Measurements from ENCODE around the gene MAMDC2.
"Not testable (repeated sequence)": the region's sequence is repeated elsewhere in the genome, so short reads cannot be mapped to it uniquely, and the experiment has no call there.

MAMDC2 gene

DNA sequence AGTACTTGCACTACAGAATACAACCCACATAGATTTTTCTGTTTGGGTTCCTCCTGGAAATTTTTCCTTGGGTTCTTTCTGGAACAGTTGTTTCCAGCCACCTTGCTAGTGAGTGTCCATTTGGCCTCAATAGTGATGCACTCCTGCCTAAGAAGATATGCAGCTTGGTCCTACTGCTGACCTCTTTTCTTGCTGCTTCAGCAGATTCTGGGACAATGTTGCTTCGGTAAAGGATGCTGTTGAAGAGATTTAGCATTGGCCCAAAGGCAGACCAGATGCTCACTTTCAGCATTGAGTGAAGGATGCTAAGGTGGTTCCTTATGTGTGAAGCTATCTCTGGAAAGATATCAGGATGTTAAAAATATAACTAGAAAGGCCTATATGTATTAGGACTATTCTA, 128.9 kb downstream of the MAMDC2 start:
- no peak for DNase-seq (ENCODE audit: low read depth in 2 of 3, low spot score in 1 of 3)

- no peak for DNase-seq (ENCODE audit: low read depth in 2 of 3, low spot score in 1 of 3)
Observed at GRCh38 chr9:70177121-70177520, 133.5 kb downstream of the MAMDC2 start.

DNA sequence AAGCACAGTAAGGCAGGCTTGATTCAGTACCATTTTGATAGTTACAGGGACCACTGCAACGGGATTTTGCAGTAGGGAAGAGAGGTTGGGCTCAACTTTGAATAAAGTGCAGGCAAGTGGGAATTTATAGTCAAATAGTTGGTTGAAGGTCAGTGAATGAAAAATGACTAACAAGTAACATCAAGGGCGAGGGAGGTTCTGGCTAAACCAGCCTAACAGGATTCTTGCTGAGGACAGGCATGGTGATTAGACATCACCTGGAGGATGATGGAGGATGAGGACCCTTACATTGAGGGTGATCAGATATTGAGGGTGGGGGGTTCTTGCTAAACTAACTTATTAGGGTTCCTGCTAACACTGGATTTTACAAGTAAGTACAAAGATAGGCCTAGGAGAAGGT, 149.1 kb downstream of the MAMDC2 start:
- DNase-seq (ENCODE audit: low read depth in 2 of 3, low spot score in 1 of 3), result no peak

GRCh38 chr9:70195456-70195855, 151.8 kb downstream of the MAMDC2 start:
- no peak for DNase-seq (ENCODE audit: low read depth in 2 of 3, low spot score in 1 of 3)

GRCh38 chr9:70197216-70198044, 153.8 kb downstream of the MAMDC2 start:
- DNase-seq (ENCODE audit: low read depth in 2 of 3, low spot score in 1 of 3), result no peak

DNA sequence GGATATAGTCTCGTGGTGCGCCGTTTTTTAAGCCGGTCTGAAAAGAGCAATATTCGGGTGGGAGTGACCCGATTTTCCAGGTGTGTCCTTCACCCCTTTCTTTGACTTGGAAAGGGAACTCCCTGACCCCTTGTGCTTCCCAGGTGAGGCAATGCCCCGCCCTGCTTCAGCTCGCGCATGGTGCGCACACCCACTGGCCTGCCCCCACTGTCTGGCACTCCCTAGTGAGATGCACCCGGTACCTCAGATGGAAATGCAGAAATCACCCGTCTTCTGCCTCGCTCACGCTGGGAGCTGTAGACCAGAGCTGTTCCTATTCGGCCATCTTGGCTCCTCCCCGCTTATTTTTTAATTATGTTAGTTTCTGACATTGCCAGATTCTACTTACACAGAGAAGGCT, 161.1 kb downstream of the MAMDC2 start:
- not testable (repeated sequence) for DNase-seq (ENCODE audit: low read depth in 2 of 3, low spot score in 1 of 3)

DNA sequence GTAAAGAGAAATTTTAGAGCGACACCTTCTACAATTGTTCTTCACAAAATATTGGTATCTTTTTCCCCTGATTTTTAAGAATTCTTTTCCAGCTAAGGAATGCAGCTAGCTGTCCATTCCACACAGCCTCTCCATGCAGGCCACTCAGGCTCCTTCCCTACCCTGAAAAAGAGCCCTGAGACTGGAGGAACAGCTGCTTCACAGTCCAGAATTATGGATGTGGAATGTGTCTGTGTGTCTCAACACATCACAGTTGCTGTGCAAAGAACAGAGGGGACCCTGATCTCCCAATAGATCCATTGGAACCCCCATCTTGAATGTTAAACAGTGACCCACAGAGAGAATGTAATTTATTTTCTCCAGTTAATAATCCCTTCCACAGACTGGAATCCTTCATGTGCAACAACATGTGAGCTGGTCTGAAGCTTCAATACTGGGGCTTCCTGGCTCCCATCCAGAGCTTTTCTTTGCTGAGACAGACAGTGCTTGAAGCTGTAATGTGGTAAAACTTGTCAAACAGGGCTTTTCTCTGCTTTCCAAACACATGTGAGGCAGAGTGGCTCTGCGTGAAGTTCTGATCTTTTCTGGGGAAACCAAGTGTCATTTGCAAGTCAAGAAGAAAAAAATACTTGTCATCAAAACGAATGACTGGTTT, 161.8 kb downstream of the MAMDC2 start:
- no peak for DNase-seq (ENCODE audit: low read depth in 2 of 3, low spot score in 1 of 3)

GRCh38 chr9:70217029-70217428, 173.4 kb downstream of the MAMDC2 start:
- DNase-seq (ENCODE audit: low read depth in 2 of 3, low spot score in 1 of 3), result no peak

- no peak for DNase-seq (ENCODE audit: low read depth in 2 of 3, low spot score in 1 of 3)
Observed at GRCh38 chr9:70218767-70219166, 175.1 kb downstream of the MAMDC2 start.

- no peak for DNase-seq (ENCODE audit: low read depth in 2 of 3, low spot score in 1 of 3)
Observed at GRCh38 chr9:70220216-70220615, 176.6 kb downstream of the MAMDC2 start.

DNA sequence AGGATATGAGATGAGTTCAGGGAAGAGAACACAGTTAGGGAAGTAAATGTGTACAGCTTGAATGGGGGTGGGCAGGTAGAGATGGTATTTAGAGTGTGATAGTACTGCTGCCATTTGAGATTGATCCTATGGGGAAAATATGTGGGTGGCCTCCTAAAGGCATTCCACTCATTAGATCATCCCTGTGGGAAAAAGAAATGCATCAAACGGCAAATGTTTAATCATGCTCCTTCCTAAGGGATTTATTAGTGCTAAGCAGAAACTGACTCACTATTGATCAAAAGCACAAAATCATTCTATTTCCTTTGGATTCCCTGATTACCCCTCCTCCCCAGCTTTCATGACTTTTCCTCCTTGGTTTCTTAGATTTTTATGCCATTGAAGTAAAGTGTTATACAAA, 178.7 kb downstream of the MAMDC2 start:
- DNase-seq (ENCODE audit: low read depth in 2 of 3, low spot score in 1 of 3), result no peak

GRCh38 chr9:70228118-70228517, 184.5 kb downstream of the MAMDC2 start:
- no peak for DNase-seq (ENCODE audit: low read depth in 2 of 3, low spot score in 1 of 3)

DNA sequence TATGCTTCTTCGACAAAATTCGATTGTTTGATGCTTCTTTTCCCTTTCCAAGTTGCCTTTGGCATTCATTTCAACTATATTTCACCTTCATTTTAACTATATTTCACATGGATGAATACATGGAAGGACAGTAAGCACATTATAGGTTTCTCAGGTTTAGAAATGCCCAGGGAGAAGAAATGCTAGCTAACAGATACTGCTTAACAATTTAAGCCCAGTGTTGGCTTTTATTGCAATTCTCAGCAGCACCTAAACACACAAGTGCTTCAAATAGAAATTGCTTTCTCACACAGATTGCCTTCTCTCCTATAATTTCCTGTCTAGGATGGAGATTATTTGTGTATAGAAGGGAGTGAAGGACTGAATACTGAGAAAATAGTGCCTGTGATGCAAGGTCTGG, 185.0 kb downstream of the MAMDC2 start:
- DNase-seq (ENCODE audit: low read depth in 2 of 3, low spot score in 1 of 3), result no peak

DNA sequence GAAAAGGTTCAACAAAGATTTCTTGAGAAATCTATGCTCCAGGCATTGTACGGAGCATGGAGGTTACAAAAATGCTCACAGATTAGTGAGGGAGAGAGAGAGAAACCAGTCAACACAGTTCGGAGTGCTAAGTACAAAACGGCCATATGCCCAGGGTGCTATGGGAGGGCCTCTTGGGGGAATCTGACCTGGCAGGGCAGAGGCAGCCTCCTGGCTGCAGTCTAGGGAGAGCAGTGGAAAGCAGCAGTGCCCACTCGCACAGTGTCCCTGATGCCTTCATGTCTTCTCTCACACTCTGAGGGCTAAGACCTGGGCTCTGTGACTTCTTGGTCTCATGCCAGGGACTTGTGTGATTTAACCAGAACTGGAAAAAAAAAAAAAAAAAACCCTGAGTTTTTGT, 185.4 kb downstream of the MAMDC2 start:
- DNase-seq (ENCODE audit: low read depth in 2 of 3, low spot score in 1 of 3), result no peak

DNA sequence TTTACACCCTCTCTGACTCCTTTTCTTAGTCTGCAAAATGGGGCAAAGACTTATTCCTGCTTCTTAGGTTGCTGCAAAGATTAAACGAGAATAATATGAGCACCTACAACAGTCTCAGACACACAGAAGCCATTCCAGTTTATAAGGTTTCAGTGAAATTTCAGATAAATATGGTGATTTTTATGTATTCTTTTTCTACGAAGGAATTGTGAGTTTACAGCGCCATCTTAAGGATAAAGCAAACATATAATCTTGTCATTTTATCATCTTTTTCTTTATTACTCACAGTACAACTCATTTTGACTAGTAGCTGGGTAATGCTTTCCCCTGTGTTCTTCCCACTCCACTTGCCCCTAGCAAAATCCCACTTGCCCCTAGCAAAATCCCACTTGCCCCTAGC, 185.9 kb downstream of the MAMDC2 start:
- no peak for DNase-seq (ENCODE audit: low read depth in 2 of 3, low spot score in 1 of 3)

- DNase-seq (ENCODE audit: low read depth in 2 of 3, low spot score in 1 of 3), result no peak
Observed at GRCh38 chr9:70232476-70232875, 188.8 kb downstream of the MAMDC2 start.

DNA sequence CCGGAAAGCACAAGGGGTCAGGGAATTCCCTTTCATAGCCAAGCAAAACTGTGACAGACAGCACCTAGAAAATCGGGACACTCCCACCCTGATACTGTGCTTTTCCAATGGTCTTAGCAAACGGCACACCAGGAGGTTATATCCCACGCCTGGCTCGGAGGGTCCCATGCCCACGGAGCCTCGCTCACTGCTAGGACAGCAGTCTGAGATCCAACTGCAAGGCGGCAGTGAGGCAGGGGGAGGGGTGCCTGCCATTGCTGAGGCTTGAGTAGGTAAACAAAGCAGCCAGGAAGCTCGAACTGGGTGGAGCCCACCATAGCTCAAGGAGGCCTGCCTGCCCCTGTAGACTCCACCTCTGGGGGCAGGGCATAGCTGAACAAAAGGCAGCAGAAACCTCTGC, 190.6 kb downstream of the MAMDC2 start:
- not testable (repeated sequence) for DNase-seq (ENCODE audit: low read depth in 2 of 3, low spot score in 1 of 3)

DNA sequence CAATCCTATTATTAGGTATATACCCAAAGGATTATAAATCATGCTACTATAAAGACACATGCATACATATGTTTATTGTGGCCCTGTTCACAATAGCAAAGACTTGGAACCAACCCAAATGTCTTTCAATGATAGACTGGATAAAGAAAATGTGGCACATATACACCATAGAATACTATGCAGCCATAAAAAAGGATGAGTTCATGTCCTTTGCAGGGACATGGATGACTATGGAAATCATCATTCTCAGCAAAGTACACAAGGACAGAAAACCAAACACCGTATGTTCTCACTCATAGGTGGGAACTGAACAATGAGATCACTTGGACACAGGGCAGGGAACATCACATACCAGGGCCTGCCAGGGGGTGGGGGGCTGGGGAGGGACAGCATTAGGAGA, 202.3 kb downstream of the MAMDC2 start:
- DNase-seq (ENCODE audit: low read depth in 2 of 3, low spot score in 1 of 3), result not testable (repeated sequence)

- no peak for DNase-seq (ENCODE audit: low read depth in 2 of 3, low spot score in 1 of 3)
Observed at GRCh38 chr9:70250221-70250620, 206.6 kb downstream of the MAMDC2 start.

GRCh38 chr9:70255486-70255885, 211.8 kb downstream of the MAMDC2 start:
- DNase-seq (ENCODE audit: low read depth in 2 of 3, low spot score in 1 of 3), result no peak

DNA sequence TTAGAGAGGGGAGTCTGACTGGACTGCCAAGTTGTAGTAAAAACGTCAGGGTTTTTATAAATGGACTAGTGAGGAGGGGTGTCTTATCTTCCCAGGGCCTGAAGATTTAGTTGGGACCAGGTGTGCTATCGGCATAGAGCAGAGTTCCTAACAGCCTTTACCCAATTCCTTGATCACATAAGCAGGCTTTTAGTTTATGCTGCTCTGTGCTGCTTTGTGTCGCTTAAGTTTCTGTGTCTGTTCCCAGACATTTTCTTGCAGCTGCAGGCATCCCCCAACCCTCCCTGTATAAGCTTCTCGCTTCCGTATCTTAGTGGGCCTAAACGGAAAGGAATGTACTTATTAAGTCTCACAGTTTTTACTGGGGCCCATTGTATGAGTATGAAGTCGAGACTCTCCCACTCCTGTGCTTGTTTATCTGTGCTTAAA, 212.5 kb downstream of the MAMDC2 start:
- DNase-seq (ENCODE audit: low read depth in 2 of 3, low spot score in 1 of 3), result no peak

DNA sequence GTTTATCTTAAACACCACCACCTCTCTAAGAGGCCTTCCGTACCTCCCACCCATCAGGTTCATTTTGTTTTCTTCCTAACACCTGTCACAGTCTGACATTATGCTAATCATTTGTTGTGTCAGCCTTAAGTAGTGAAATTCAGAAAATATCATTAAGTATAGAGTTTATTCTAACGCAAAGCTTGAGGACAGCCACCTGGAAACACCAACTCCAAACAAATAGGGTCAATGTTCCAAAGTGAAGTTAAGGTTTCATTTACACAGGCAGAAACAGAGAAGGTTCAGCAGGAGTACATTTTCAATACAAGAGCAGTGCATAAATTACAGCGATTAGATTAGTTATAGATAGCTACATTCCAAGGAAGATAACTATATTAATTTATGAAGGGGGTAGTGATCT, 213.9 kb downstream of the MAMDC2 start:
- DNase-seq (ENCODE audit: low read depth in 2 of 3, low spot score in 1 of 3), result no peak

Measured in stimulated activated CD4-positive, alpha-beta T cell treated with anti-CD3 and anti-CD28 coated beads, Interleukin-12 subunit alpha, Interleukin-12 subunit beta, amount 100 ng/mL, for 48 hours (primary cell).